Measurements from ENCODE around the gene SGSH.

DNA sequence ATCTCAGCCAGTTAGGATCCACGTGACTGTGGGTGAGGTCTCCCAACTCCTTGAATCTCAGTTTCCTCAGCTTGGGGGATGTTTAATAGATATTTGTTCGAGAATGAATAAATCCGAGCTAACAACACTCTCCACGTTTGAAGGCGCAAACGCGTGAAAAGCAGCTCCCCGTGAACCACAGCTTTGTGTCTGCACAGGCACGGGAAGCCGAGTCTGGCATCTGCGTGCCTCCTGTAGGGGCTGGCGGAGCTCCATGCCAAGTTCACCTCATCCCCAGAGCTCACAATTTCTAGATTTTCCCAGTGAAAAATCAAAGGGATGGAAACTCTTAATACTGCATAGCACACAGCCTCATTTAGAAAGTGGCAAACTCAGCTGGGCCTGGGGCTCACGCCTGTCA, 14.3 kb downstream of the SGSH start:
- TF ChIP-seq, protein P1, sequence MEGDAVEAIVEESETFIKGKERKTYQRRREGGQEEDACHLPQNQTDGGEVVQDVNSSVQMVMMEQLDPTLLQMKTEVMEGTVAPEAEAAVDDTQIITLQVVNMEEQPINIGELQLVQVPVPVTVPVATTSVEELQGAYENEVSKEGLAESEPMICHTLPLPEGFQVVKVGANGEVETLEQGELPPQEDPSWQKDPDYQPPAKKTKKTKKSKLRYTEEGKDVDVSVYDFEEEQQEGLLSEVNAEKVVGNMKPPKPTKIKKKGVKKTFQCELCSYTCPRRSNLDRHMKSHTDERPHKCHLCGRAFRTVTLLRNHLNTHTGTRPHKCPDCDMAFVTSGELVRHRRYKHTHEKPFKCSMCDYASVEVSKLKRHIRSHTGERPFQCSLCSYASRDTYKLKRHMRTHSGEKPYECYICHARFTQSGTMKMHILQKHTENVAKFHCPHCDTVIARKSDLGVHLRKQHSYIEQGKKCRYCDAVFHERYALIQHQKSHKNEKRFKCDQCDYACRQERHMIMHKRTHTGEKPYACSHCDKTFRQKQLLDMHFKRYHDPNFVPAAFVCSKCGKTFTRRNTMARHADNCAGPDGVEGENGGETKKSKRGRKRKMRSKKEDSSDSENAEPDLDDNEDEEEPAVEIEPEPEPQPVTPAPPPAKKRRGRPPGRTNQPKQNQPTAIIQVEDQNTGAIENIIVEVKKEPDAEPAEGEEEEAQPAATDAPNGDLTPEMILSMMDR (tag by site-specific recombination; IDR thresholded peaks at IDR 0.05) = no peak
- TF ChIP-seq, protein P2, sequence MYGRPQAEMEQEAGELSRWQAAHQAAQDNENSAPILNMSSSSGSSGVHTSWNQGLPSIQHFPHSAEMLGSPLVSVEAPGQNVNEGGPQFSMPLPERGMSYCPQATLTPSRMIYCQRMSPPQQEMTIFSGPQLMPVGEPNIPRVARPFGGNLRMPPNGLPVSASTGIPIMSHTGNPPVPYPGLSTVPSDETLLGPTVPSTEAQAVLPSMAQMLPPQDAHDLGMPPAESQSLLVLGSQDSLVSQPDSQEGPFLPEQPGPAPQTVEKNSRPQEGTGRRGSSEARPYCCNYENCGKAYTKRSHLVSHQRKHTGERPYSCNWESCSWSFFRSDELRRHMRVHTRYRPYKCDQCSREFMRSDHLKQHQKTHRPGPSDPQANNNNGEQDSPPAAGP (tag by site-specific recombination; IDR thresholded peaks at IDR 0.05) = no peak
- TF ChIP-seq, protein P3, sequence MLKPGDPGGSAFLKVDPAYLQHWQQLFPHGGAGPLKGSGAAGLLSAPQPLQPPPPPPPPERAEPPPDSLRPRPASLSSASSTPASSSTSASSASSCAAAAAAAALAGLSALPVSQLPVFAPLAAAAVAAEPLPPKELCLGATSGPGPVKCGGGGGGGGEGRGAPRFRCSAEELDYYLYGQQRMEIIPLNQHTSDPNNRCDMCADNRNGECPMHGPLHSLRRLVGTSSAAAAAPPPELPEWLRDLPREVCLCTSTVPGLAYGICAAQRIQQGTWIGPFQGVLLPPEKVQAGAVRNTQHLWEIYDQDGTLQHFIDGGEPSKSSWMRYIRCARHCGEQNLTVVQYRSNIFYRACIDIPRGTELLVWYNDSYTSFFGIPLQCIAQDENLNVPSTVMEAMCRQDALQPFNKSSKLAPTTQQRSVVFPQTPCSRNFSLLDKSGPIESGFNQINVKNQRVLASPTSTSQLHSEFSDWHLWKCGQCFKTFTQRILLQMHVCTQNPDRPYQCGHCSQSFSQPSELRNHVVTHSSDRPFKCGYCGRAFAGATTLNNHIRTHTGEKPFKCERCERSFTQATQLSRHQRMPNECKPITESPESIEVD (tag by site-specific recombination; IDR thresholded peaks at IDR 0.05) = no peak
- no peak for TF ChIP-seq ZIC2 (tag by site-specific recombination; IDR thresholded peaks at IDR 0.05)
- TF ChIP-seq ZNF610 (tag by site-specific recombination; IDR thresholded peaks at IDR 0.05; ENCODE audit: borderline replicate concordance) = no peak
- no peak for TF ChIP-seq MYNN (tag by site-specific recombination; IDR thresholded peaks at IDR 0.05; ENCODE audit: borderline replicate concordance)
- TF ChIP-seq, protein P4, sequence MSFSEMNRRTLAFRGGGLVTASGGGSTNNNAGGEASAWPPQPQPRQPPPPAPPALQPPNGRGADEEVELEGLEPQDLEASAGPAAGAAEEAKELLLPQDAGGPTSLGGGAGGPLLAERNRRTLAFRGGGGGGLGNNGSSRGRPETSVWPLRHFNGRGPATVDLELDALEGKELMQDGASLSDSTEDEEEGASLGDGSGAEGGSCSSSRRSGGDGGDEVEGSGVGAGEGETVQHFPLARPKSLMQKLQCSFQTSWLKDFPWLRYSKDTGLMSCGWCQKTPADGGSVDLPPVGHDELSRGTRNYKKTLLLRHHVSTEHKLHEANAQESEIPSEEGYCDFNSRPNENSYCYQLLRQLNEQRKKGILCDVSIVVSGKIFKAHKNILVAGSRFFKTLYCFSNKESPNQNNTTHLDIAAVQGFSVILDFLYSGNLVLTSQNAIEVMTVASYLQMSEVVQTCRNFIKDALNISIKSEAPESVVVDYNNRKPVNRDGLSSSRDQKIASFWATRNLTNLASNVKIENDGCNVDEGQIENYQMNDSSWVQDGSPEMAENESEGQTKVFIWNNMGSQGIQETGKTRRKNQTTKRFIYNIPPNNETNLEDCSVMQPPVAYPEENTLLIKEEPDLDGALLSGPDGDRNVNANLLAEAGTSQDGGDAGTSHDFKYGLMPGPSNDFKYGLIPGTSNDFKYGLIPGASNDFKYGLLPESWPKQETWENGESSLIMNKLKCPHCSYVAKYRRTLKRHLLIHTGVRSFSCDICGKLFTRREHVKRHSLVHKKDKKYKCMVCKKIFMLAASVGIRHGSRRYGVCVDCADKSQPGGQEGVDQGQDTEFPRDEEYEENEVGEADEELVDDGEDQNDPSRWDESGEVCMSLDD (tag by site-specific recombination; IDR thresholded peaks at IDR 0.05) = no peak
- TF ChIP-seq, protein P5, sequence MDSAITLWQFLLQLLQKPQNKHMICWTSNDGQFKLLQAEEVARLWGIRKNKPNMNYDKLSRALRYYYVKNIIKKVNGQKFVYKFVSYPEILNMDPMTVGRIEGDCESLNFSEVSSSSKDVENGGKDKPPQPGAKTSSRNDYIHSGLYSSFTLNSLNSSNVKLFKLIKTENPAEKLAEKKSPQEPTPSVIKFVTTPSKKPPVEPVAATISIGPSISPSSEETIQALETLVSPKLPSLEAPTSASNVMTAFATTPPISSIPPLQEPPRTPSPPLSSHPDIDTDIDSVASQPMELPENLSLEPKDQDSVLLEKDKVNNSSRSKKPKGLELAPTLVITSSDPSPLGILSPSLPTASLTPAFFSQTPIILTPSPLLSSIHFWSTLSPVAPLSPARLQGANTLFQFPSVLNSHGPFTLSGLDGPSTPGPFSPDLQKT (IDR thresholded peaks at IDR 0.05; ENCODE audit: borderline replicate concordance, low read depth, low read length) = no peak
- no peak for TF ChIP-seq ZNF624 (tag by site-specific recombination; IDR thresholded peaks at IDR 0.05)
- no peak for TF ChIP-seq ZSCAN16 (tag by site-specific recombination; IDR thresholded peaks at IDR 0.05)

Measured in HEK293 (cell line).